SIG-M5 treated with dmso at 0.1 percent for 504 hours (cell line): Measurements from ENCODE around the gene HIPK1.
"Not testable (repeated sequence)": the region's sequence is repeated elsewhere in the genome, so short reads cannot be mapped to it uniquely, and the experiment has no call there.

Experiments
- DNase-seq: peaks from one replicate; lab custom pipeline; 2025; ENCODE audit not compliant: unreplicated experiment; lab: John Stamatoyannopoulos, UW

HIPK1 gene

GRCh38 chr1:113943028-113943811 lies 14.1 kb downstream of the HIPK1 start:
- peak; percentile 92 for DNase-seq

DNA sequence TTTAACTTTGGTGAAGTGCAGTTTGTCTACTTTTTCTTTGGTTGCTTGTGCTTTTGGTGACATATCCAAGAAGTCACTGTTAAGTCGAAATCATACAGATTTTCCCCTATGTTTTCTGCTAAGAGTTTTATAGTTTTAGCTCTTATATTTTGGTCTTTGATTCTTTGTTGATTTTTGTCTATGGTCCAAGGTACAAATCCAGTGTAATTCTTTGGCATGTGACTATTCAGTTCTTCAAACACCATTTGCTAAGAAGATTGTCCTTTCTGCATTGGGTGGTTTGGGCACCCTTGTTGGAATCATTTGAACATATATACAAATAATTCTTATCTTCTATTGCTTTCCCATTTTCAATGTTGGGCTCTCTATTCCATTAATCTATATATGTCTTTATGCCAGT lies 16.2 kb downstream of the HIPK1 start:
- no peak for DNase-seq

DNA sequence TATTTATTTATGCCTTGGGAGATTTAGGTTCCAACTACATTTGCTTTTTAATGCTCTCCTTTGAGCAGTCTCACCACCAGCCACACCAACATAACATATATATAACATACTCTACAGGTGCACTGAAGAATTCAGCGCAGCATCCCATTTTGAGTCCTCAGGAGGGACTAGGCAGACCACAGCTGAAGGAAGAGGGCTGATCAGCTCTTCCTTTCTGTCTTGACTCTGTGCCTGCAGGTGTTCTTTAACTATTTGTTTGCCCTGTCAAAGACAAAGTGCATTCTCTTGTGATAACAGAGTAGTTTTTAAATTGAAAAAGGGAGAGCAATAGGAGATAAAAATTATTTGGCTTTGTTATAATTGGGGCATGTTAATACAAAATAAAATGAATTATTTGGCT lies 17.0 kb downstream of the HIPK1 start:
- DNase-seq, result no peak

DNA sequence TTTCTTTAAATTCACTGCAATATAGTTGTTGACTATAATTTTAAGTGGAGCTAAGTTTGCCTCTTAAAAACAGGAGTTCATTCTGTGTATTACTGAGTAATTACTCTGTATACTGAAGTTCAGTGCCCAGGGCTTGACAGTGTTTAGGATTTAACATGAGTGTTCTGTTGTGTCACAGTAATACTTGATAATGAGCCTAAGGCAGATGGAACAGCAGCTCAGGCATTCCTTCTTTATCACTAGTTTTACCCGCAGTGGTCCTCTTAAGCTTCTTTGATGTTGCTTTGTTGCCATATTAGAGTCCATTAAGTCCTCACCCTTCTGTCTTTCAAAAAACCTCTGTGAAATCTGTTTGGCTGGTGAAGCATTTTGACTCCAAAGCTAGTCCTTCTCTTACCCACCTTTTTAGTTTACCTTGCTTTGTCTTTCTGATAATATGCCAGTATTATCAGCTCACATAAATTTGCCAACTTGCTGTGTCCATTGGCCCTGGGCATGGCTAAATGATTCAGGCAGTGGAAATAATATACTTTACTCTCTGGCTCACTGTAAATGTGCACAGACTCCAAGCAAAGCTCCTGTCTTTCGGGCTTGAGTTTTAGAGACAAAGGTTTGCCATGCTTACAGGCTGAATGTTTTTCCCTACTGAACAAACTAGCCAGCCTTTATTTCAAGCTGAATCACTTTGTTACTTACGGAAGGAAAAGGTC lies 17.7 kb downstream of the HIPK1 start:
- no peak for DNase-seq

- DNase-seq, result no peak
Observed at GRCh38 chr1:113947388-113948107, 18.4 kb downstream of the HIPK1 start.

GRCh38 chr1:113948151-113948550 lies 19.0 kb downstream of the HIPK1 start:
- not testable (repeated sequence) for DNase-seq

- DNase-seq, result no peak
Observed at GRCh38 chr1:113949007-113949406, 19.9 kb downstream of the HIPK1 start.

DNA sequence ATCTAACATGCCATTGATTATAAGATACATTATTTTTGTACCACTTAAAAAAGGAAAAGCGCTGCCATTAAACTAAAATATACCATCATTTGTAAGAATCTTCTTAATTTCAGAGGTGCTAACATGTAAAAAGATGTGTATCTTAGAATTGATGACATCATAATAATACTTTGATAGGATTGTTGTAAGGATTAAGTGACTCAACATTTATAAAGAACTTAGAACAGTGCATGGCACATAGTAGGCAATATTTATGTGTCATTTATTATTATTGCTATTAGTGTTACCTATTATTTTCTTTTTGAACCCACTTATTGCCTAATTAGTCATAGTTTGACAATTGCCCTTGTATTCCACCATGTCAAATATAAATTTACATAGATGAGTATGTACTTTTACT lies 21.8 kb downstream of the HIPK1 start:
- DNase-seq, result no peak

GRCh38 chr1:113951719-113952118 lies 22.6 kb downstream of the HIPK1 start:
- DNase-seq, result no peak

- DNase-seq, result no peak
Observed at GRCh38 chr1:113957984-113958383, 28.9 kb downstream of the HIPK1 start.

- no peak for DNase-seq
Observed at GRCh38 chr1:113958691-113959090, 29.6 kb downstream of the HIPK1 start.

GRCh38 chr1:113963281-113963906 lies 34.3 kb downstream of the HIPK1 start:
- peak; percentile 39 for DNase-seq

DNA sequence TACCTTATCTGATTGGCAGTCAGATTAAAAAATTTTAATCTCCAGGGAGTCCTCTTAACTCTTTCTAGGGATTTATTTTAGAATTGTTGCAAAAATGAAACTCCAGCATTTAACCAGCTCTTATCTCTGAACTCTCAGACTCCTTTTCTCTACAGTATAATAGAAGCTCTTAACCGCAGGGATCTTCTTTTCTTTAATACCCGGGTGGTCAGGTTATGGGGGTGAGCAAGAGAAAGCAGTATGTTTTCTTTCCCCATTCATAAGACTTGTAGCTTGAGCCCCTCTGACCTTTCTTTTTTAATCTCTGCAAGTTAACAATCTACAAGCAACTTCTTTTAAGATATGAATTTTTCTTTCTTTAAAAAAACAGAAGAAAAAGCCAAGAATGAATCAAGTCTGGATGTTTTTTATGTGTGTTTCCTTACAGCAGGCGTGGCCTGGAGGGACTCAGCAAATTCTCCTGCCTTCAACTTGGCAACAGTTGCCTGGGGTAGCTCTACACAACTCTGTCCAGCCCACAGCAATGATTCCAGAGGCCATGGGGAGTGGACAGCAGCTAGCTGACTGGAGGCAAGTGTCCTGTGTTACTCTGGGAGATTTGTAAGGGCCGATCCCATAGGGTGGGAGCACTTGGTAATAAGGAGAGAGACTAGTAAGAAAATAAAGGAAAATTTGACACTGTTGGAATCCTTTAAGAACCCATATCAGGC lies 36.7 kb downstream of the HIPK1 start:
- no peak for DNase-seq

DNA sequence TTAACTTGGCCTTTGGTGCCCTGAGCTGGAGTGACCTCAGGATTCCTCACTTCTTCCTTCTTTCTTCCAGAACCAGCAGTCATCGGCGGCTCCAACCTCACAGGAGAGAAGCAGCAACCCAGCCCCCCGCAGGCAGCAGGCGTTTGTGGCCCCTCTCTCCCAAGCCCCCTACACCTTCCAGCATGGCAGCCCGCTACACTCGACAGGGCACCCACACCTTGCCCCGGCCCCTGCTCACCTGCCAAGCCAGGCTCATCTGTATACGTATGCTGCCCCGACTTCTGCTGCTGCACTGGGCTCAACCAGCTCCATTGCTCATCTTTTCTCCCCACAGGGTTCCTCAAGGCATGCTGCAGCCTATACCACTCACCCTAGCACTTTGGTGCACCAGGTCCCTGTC lies 43.8 kb downstream of the HIPK1 start:
- no peak for DNase-seq

DNA sequence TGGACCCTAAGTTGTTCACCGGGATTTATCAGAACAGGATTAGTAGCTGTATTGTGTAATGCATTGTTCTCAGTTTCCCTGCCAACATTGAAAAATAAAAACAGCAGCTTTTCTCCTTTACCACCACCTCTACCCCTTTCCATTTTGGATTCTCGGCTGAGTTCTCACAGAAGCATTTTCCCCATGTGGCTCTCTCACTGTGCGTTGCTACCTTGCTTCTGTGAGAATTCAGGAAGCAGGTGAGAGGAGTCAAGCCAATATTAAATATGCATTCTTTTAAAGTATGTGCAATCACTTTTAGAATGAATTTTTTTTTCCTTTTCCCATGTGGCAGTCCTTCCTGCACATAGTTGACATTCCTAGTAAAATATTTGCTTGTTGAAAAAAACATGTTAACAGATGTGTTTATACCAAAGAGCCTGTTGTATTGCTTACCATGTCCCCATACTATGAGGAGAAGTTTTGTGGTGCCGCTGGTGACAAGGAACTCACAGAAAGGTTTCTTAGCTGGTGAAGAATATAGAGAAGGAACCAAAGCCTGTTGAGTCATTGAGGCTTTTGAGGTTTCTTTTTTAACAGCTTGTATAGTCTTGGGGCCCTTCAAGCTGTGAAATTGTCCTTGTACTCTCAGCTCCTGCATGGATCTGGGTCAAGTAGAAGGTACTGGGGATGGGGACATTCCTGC lies 46.2 kb downstream of the HIPK1 start:
- peak; percentile 81 for DNase-seq

- DNase-seq, result peak; percentile 43
Observed at GRCh38 chr1:113976609-113977278, 47.6 kb downstream of the HIPK1 start.

DNA sequence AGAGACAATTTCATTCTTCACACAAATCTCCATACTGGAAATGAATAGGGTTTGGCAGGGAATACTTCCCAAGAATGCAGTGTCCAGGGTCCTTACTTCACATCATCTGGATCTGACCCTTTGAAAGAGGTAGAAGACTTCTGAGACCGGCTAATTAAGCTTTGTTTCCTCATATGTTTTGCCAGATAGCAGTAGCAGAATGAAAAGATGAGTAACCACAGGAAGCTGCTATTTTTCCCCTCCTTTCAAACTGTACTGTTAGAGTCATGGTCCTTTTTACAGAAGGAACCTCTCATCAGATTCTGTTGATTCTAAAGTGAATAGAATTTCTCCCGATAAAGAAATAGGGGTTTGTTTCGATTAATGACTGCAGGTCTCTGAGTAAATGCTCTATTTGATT lies 48.8 kb downstream of the HIPK1 start:
- DNase-seq, result no peak

GRCh38 chr1:113978863-113979702 lies 50.0 kb downstream of the HIPK1 start, which contains the start of gene OLFML3:
Gene OLFML3, plus strand, starts transcription at chr1:113979474. Its CDS starts 43 bp downstream, at chr1:113979517.
- peak; percentile 94 for DNase-seq

- DNase-seq, result no peak
Observed at GRCh38 chr1:113980110-113980509, 51.0 kb downstream of the HIPK1 start.
